Esophagus muscularis mucosa (tissue), 3 donors: Measurements from ENCODE around the gene USP9Y.

Experiments
- EP300 ChIP-seq: sonication (generic); formaldehyde crosslinking; IDR thresholded peaks from one replicate; pipeline ENCODE4 v1.6.1; 2017; ENCODE audit warnings: antibody characterized with exemption
- TF ChIP-seq, protein P1 (sequence below), 3 experiments: fragments of 200-600 bp in 2 of 3; fragments of 450-650 bp in 1 of 3; sonication (generic) in 2 of 3; IDR thresholded peaks; one replicate each; pipeline ENCODE4 v1.5.1; 2017 to 2019; ENCODE audit warnings: antibody characterized with exemption in 3 of 3, mild to moderate bottlenecking in 2 of 3, moderate library complexity in 1 of 3

DNA sequence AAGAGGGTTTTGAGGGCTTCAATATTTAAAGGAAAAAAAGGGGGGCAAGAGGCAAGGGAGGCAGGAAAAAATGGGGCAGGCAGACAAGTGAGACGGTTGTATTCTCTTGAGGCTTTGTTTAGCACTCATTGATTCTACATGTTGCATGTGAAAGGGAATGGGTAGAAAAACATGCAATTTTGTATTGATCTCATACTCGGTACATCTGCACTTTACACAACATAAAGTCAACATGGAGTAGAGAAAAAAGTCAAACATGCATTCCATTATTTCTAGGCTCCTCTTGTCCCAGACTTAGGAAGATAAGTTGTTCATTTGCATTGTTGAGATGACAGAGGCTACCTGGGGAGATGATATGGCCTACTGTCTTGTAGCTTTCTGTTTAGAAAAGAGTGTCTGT is 166.9 kb downstream of the USP9Y start:
- TF ChIP-seq, protein P1, sequence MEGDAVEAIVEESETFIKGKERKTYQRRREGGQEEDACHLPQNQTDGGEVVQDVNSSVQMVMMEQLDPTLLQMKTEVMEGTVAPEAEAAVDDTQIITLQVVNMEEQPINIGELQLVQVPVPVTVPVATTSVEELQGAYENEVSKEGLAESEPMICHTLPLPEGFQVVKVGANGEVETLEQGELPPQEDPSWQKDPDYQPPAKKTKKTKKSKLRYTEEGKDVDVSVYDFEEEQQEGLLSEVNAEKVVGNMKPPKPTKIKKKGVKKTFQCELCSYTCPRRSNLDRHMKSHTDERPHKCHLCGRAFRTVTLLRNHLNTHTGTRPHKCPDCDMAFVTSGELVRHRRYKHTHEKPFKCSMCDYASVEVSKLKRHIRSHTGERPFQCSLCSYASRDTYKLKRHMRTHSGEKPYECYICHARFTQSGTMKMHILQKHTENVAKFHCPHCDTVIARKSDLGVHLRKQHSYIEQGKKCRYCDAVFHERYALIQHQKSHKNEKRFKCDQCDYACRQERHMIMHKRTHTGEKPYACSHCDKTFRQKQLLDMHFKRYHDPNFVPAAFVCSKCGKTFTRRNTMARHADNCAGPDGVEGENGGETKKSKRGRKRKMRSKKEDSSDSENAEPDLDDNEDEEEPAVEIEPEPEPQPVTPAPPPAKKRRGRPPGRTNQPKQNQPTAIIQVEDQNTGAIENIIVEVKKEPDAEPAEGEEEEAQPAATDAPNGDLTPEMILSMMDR (IDR thresholded peaks at IDR 0.05), result no peak
- TF ChIP-seq EP300, result no peak
